NCI-H2227 (cell line): Measurements from ENCODE around the gene TRA2A.
"Not testable (repeated sequence)": the region's sequence is repeated elsewhere in the genome, so short reads cannot be mapped to it uniquely, and the experiment has no call there.

Experiments used
- DNase-seq: peaks from one replicate; lab custom pipeline; 2025; ENCODE audit not compliant: unreplicated experiment; lab: John Stamatoyannopoulos, UW

TRA2A gene

DNA sequence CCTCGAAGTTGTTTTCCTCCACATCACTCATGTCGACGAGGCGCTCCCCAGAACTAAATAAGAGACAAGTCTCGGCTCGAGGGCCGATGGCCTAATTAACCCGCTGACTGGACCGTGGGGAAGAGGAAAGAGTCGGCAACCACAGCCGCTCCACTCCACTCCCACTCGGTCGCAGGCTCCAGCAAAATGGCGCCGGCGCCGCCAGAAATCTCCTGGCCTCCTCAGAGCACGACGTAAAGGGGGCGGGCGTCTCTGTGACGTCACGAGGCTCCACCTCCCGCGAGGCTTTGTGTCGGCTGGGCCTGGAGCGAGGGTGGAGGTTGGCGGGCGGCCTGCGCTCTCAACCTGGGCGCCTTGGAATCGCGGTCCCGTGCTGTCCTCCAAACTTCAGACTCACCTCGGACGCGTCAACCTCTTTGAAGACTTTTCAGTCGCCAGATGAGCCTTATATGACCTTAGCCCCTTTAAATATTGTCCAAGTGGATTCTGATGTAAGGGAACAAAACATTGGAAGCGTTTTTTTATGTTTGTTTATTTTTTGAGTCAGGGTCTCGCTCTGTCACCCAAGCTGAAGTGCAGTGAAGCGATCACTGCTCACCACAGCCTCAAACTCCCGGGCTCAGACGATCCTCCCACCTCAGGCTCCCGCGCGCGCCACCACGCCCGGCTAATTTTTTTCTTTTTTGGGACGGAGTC, at the start of gene TRA2A:
TRA2A (minus strand) TSS at position 188 of the 696 bp plus-strand sequence; CDS start at position 31, 157 bp downstream.
- peak; percentile 96 for DNase-seq

DNA sequence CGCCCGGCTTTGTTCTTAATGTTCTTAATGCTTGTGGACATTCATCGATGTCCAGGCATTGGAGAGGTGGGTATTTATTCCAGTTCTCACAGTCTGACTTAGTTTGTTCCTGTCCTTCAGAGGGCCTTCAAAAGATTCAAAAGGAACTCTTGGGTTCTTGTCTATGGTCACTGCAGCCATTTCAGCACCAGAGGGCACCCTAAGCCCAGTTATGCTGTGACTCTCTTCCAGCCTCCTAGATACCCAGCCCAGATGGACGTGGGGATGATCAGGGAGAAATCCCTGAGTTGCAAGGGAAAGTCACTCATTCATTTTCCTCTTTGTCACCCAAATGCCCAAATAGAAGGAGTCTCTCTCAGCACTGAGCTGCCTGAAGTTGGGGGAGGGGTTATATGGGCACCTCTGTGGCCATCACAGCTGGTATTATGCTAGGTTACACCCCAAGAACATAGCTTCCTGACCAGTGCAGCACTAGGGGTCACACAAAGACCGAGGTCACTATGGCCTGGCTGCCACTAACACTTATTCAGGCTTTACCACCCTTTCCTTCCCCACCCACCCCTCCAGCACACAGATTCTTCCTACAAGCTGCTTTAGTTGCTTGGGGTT, 38.9 kb upstream of the TRA2A start:
- DNase-seq, result peak; percentile 77

DNA sequence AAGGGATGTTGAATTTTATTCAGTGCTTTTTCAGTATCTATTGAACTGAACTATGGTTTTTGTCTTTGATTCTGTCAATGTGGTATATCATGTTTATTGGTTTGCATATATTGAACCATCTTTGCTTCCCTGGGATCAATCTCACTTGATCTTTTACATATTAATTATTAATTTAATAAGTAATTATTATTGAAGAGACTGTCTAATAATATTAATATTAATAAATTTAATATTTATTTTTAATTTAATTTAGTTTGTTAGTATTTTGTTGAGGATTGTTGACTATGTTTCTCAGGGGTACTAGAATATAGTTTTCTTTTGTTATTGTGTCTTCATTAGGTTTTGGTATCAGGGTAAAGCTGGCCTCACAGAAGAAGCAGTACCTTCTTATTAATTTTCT, 26.5 kb upstream of the TRA2A start:
- no peak for DNase-seq

DNA sequence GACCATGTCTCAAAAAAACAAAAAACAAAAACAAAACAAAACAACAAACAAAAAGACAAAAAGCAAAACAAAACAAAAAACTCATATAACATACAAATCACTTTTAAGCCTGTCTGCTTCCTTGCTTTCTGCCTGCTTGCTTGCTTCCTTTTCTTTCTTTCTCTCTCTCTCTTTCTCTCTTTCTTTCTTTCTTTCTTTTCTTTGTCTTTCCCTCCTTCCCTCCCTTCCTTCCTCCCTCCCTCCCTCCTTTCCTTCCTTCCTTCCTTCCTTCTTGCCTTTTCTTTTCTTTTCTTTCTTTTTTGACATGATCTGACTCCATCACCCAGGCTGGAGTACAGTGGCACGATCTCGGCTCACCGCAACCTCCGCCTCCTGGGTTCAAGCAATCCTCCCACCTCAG, 15.9 kb upstream of the TRA2A start:
- no peak for DNase-seq

DNA sequence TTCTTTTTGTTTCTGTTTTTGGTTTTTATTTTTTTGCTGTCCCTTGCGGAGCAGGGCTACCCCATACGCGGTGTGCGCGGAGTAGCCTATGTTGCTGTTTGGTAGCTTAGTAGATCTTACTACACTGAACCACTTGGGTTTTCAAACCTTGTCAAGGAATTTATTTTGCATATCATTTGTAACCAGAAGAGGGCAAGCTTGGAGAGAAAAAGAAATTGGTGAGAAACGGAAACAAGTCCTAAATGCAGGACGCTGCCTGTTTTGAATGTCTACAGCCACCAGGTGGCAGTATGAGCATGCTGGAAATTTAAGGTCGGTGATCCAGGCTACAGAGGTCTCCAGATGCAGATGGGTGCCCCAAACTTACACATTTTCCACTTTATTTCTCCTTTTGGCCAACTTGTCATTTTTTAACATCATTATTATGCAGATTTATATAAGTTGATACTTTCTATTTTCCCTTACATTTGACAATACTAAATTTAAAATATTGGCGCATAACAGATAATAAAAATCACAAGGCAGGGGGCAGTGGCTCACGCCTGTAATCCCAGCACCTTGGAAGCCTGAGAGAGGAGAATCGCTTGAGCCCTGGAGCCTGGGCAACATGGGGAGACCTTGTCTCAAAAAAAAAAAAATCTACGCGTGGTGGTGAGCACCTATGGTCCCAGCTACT, 15.3 kb upstream of the TRA2A start:
- peak; percentile 82 for DNase-seq

DNA sequence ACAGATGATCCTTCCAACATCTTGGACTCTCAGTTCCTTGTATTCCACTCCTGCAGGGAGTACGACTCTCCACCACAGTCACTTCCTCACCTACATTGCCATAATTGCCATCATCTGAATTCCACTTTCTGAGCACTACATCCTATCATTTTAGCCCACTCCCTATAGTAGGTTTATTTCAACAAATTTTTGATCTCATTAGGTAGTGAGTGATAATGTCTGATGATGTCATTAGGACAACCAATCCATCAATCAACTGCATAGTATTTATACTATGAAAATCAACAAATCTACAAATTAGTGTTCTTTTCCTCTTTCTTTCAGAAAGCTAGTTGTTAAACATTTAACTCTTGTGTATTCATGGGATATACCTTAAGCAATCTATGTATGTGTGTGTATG, 13.7 kb upstream of the TRA2A start:
- DNase-seq, result no peak

DNA sequence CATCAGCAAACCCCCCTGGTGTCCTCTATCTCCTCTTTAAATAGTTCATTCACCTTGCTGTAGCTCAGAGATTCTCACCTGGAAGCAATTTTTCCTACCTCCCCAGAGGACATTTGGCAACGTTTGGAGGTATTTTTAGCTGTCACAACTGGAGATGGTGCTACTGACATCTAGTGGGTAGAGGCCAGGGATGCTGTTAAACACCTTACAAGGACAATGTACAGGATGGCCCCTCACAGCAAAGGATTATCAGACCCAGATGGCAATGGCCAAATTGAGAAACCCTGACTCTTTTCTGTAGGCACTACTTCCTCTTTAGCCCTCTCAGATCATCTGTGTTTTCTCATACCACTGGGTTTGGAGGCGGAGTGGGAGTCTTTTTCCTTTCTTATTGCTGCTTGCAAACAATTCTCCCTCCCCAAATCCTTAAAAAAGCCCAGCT, 13.2 kb upstream of the TRA2A start:
- DNase-seq, result peak; percentile 10

DNA sequence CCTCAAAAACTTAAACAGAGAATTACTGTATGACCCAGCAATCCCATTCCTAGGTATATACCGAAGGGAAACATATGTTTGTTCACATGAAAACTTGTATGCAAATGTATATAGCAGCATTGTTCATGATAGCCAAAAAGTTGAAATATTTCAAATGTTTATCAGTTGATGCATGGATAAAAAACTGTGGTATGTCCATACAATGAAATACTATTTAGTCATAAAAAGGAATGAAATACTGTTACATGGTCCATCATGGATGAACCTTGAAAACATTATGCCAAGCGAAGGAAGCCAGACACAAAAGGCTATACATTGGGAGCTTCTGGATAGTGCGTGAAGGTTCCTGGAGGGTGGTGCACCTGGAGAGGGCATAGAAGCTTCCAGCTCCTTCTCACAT, 11.0 kb upstream of the TRA2A start:
- no peak for DNase-seq

DNA sequence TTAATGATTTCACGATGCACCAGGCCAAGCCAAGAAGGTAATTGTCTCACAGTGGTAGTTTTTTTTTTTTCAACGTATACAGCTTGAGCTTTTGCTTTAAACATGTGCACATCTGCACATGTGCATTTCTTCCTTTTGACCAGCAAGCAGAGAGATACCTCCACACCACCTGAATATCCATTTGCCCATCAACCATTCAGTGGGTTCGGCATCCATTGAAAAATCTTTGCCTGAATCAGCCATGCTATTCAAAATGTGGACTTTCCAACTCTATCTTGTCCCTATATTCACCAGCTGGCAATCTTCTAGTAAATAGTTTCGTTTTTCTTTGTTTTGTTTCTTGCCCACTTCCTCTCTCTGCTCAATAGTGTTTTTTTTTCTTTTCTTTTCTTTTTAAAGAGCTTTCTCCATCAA, 7.7 kb upstream of the TRA2A start:
- DNase-seq, result no peak

DNA sequence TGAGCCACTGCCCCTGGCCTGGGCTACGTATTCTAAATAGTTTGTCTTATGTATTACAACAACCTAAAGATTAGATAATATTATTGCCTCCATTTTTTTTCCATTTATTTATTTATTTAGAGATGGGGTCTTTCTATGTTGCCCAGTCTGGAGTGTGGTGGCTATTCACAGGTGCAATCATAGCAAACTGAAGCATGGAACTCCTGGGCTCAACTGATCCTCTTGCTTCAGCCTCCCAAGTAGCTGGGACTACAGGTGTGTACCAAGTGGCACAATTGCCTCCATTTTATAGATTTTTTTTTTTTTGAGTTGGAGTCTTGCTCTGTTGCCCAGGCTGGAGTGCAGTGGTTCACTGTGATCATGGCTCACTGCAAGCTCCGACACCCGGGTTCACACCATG, 6.5 kb upstream of the TRA2A start:
- no peak for DNase-seq

DNA sequence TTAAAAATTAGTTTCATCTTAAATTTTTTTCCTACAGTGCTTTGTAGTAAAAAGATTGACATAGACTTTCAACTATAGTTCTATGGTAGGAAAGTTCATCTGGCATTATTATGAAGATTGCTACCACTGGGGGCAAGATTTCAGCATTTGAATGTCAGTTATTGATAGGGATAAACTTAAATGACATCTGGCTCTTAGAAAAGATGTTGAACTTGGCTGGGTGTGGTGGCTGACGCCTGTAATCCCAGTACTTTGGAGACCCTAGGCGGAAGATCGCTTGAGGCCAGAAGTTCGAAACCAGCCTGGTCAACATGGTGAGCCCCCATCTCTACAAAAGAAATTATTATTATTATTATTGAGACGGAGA, 1.4 kb upstream of the TRA2A start:
- no peak for DNase-seq

DNA sequence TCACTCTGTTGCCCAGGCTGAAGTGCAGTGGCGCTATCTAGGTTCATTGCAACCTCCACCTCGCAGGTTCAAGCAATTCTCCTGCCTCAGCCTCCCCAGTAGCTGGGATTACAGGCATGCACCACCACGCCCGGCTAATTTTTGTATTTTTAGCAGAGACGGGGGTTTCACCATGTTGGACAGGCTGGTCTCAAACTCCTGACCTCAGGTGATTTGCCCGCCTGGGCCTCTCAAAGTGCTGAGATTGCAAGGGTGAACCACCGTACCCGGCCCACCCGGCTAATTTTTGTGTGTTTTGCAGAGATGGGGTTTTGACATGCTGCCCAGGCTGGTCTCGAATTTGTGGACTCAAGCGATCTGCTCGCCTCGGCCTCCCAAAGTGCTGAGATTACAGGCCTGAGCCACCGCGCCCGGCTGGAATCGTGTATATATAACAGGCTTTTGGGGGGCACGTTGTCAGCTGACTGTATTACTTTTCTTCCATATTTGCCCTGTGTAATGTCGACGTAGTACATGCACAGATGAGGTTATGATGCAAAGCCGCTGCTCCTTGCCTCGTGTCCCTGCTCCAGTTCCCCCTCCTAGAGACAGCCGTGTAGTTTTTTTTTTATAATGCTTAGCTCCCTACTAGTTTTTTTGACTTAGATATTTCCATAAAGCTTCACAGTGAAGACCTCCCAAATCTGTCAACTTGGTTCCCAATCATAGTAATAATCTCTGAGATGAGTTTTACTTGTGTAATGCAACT, 883 bp upstream of the TRA2A start:
- no peak for DNase-seq

DNA sequence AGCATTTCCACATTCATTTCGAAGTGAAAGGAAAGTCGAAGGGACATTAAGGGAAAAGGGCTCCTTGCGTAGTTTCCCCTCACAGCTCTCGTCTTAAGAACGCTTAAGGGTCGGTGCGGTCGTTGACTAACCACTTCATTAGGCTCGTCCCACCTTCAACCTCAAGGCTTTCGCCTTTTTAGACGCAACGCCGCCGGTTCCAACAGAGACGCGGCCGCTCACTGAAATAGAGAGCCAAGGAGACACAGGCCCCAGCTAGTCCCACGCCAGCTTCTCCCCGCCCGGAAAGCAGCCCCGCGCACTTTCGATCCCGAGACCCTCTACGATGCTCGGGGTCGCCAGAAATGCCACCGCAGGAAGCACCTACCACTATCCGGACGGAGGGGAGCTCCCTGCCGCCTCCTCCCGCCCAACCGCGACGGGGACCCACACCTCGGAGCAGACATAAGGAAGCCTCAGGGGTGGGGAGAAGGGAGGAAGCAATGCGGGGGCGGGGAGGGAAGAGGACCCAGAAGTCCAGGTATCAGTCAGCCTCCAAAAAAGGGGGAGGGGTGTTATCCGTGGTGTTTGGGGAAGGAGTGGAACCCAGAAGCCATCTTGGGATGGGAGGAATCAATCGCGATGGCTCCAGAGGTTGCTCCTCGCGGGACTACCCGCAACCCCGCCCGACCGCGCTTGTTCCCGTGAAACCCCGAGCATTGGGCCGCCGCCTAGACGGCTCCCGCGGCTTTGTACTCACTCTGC, 559 bp downstream of the TRA2A start:
- DNase-seq, result peak; percentile 79

DNA sequence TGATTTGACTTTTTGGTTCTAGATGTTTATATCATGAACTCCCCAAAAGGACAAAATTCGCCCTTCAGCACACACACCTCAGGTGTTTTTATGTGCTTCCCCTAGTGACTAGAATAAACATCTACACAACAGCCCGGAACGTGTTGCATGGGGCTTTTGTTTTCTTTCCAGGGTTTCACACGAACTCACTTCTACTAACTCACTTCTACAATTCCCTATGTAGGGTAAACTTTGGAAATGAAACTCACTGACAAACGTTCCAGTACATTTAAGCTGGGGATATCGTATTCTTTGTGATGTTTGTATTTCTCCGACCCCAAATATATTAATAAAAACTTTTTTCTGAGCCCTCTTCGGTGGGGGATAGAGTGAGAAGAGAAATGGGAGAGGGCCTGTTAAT, 1.4 kb downstream of the TRA2A start:
- peak; percentile 50 for DNase-seq

DNA sequence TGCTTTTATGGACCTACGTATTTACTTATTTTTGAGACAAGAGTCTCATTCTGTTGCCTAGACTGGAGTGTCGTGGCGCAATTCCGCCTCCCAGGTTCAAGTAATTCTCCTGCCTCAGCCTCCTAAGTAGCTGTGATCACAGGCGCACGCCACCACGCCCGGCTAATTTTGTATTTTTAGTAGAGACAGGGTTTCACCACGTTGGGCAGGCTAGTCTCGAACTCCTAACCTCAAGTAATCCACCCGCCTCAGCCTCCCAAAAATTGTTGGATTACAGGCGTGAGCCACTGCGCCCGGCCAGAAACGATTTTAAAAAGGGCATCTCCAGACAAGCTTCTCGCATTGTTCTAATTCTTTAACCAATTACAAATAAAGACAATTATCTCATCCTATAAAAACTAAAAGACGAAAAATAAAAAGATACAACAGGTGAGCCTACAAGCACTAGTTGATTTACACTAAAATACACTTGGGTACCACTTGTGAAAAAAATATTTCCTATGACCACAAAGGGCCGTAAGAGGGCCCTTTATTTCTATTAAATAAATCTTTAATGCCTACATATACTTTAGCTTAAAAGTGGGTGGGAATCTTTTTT, 2.4 kb downstream of the TRA2A start:
- no peak for DNase-seq

DNA sequence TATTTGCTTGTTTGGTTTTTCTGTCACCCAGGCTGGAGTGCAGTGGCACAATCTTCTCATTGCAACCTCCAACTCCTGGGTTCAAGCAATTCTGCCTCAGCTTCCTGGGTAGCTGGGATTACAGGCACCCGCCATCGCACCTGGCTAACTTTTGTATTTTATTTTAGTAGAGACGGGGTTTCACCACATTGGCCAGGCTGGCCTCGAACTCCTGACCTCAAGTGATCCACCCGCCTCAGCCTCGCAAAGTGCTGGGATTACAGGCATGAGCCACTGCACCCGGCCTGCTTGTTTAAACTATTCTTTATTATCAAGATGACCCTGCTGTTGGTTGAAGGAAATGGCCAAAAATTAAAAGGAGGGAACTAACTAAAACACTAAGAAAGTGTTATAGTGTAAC, 6.2 kb downstream of the TRA2A start:
- DNase-seq, result not testable (repeated sequence)

DNA sequence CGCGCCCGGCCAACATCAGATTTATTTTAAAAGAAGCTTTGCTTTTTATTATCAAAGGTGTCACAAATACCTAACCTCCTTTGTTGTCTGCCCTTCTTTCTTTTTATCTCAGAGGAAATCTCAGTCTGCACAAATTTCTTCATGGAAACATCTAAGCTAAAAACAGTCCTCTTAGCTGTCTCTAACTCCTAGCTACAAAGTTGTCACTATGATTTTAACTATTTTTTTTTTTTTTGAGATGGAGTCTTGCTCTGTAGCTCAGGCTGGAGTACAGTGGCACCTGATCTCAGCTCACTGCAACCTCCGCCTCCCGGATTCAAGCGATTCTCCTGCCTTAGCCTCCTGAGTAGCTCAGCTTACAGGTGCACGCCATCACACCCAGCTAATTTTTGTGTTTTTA, 7.3 kb downstream of the TRA2A start:
- no peak for DNase-seq

DNA sequence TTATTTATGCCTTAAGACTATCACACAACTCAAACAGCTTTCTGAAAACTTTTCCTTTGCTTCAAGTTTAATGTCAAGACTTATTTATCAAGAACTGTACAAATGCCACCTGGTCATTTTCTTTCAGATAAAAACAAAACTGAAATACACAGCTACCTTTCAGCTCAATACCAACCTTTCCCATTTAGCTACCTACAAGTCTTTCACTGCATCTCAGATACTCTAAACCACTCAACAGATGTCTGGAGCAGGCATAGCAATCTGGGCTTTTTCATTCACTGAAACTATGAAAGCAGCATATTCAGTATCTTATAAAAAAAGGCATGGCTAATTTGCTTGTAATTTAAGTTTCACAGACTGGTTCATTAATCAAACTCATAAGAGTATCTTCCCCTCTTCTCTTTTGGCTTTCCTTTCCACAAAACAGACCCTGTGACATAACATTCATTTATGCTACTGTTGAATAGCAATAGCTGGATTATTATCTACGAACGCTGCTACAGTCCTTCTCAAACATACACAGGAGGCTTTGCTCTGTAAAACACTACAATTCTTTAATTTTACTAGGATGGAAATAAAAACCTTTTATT, 8.2 kb downstream of the TRA2A start:
- no peak for DNase-seq

DNA sequence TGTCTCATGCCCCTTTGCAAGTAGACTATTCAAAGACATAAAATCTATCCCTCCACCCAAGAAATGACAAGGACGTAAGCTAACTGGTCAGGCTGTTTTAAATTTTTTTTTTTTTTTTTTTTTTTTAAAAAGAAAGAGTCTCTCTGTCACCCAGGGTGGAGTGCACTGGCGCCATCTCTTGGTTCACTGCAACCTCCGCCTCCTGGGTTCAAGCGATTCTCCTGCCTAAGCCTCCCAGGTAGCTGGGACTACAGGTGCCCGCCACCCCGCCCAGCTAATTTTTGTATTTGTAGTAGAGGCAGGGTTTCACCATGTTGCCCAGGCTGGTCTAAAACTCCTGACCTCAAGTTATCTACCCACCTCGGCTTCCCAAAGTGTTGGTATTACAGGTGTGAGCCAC, 11.2 kb downstream of the TRA2A start:
- peak; percentile 8 for DNase-seq

DNA sequence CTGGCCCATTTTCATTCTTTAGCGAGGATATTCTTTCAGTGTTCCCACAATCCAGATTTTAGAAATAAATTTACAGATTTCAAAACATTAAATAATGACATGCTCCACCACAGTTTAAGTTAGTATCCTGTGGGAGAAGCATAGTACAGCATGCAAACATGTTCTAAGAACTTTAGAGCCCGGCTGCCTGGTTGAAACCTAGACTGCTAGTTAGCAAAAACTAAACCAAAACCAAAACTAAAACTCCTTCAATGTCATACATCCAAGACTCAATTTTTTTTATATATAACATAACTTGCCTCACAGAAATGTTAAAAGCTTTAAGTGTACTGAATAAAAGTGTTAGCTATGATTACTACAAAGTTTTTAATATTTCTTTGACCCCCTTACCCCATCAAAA, 17.0 kb downstream of the TRA2A start:
- no peak for DNase-seq
